H1 (cell line): ENCODE measurements around the gene LRBA. TPM values are rescaled to one million over a fixed set of nuclear protein-coding genes. Genes with fewer than 3 reads are reported as not detected.
"Not testable (repeated sequence)": the region's sequence is repeated elsewhere in the genome, so short reads cannot be mapped to it uniquely, and the experiment has no call there.

Source experiments
- CTCF ChIA-PET: fragments of 300-600 bp; sonication (Branson Sonifier 250); formaldehyde crosslinking; loops from one replicate; lab custom pipeline; 2021; ENCODE audit not compliant: partially characterized antibody; lab: Charles Lee
- POLR2A ChIA-PET: fragments of 300-600 bp; sonication (Branson Sonifier 250); formaldehyde crosslinking; loops from one replicate; lab custom pipeline; 2021; ENCODE audit warnings: inconsistent platforms; ENCODE audit not compliant: partially characterized antibody; lab: Charles Lee
- DNase-seq, 2 experiments: peaks; one replicate each; pipeline versions ENCODE4 v3.0.0 to v3.0.0-alpha.2; 2010 to 2022; ENCODE audit warnings: low spot score in 2 of 2, low read depth in 1 of 2, mixed read lengths in 1 of 2
- FAIRE-seq: peaks from 2 replicates; lab custom pipeline; 2011; peaks lifted over from hg19 to GRCh38; lab: Jason Lieb, UNC
- H2AFZ ChIP-seq: 2 replicates; pipeline ENCODE4 v1.8.1; 2012; ENCODE audit warnings: low read length, inconsistent platforms
- H2AK5ac ChIP-seq: 2 replicates; pipeline ENCODE4 v1.6.1; 2013; ENCODE audit warnings: low read depth, low read length
- H2BK120ac ChIP-seq: replicated peaks from 2 replicates; pipeline ENCODE3; 2013; ENCODE audit warnings: low read depth, low read length, inconsistent platforms
- H2BK12ac ChIP-seq: 2 replicates; pipeline ENCODE4 v1.6.1; 2013; ENCODE audit warnings: low read depth, low read length
- H2BK15ac ChIP-seq: 2 replicates; pipeline ENCODE4 v1.6.1; 2013; ENCODE audit warnings: low read length
- H2BK20ac ChIP-seq: 2 replicates; pipeline ENCODE4 v1.6.1; 2013; ENCODE audit warnings: low read length
- H2BK5ac ChIP-seq: 2 replicates; pipeline ENCODE4 v1.6.1; 2013; ENCODE audit warnings: low read depth, low read length
- H3K14ac ChIP-seq: 2 replicates; pipeline ENCODE4 v1.6.1; 2013; ENCODE audit warnings: inconsistent platforms; ENCODE audit not compliant: insufficient read length
- H3K18ac ChIP-seq: 2 replicates; pipeline ENCODE4 v1.6.1; 2013; ENCODE audit warnings: low read length; ENCODE audit errors: extremely low read depth
- H3K23ac ChIP-seq: 2 replicates; pipeline ENCODE4 v1.6.1; 2013; ENCODE audit warnings: inconsistent platforms; ENCODE audit not compliant: insufficient read length
- H3K23me2 ChIP-seq: 2 replicates; pipeline ENCODE4 v1.6.1; 2013; ENCODE audit warnings: low read depth, low read length
- H3K27ac ChIP-seq: 2 replicates; pipeline ENCODE4 v1.6.1; 2011; ENCODE audit warnings: low read depth, low read length, inconsistent platforms
- H3K27me3 ChIP-seq, 4 experiments: replicated peaks in 1 of 4; 1 replicate in 1 of 4; 2 replicates in 3 of 4; pipeline versions ENCODE4 v1.6.1 to v1.8.1; 2011 to 2013; ENCODE audit warnings: low read length in 3 of 4, mild to moderate bottlenecking in 3 of 4, inconsistent platforms in 2 of 4, mixed read lengths in 2 of 4, moderate library complexity in 1 of 4; ENCODE audit not compliant: control insufficient read depth in 3 of 4, insufficient read depth in 3 of 4; ENCODE audit errors: extremely low read depth in 1 of 4
- H3K36me3 ChIP-seq, 4 experiments: 2 replicates each; pipeline versions ENCODE4 v1.6.1 to v1.8.1; 2011 to 2013; ENCODE audit warnings: mild to moderate bottlenecking in 4 of 4, low read length in 3 of 4, moderate library complexity in 2 of 4, control low read depth in 1 of 4, inconsistent platforms in 1 of 4; ENCODE audit not compliant: insufficient read depth in 4 of 4, control insufficient read depth in 2 of 4
- H3K4ac ChIP-seq: replicated peaks from 2 replicates; pipeline ENCODE3; 2013; ENCODE audit warnings: low read length, low read depth, mixed read lengths, inconsistent platforms; ENCODE audit not compliant: insufficient read length
- H3K4me1 ChIP-seq, 4 experiments: replicated peaks in 1 of 4; 1 replicate in 1 of 4; 2 replicates in 3 of 4; pipeline versions ENCODE4 v1.6.1 to v1.8.1; 2011 to 2013; ENCODE audit warnings: low read length in 3 of 4, inconsistent platforms in 2 of 4, mixed read lengths in 1 of 4; ENCODE audit not compliant: insufficient read depth in 4 of 4, control insufficient read depth in 3 of 4
- H3K4me2 ChIP-seq, 2 experiments: 2 replicates each; pipeline versions ENCODE4 v1.6.1 to v1.8.1; 2011 to 2013; ENCODE audit warnings: low read depth in 2 of 2, low read length in 2 of 2, control low read depth in 1 of 2, inconsistent platforms in 1 of 2, mild to moderate bottlenecking in 1 of 2; ENCODE audit not compliant: insufficient read depth in 1 of 2
- H3K4me3 ChIP-seq, 4 experiments: fragments of 200-600, 300-600 bp in 1 of 4; sonication (generic), shearing (Covaris generic), sonication (Bioruptor Twin) in 1 of 4; 2 replicates each; pipeline versions ENCODE4 v1.5.1 to v1.8.1; 2011 to 2016; ENCODE audit warnings: low read length in 4 of 4, low read depth in 3 of 4, control low read depth in 2 of 4, inconsistent platforms in 2 of 4, mild to moderate bottlenecking in 2 of 4, mixed read lengths in 1 of 4, moderate library complexity in 1 of 4; ENCODE audit not compliant: insufficient read depth in 2 of 4; ENCODE audit errors: extremely low read depth in 1 of 4
- H3K56ac ChIP-seq: replicated peaks from 2 replicates; pipeline ENCODE3; 2013; ENCODE audit warnings: low read depth, mild to moderate bottlenecking, mixed read lengths, low read length, inconsistent platforms; ENCODE audit not compliant: insufficient read length
- H3K79me1 ChIP-seq: 2 replicates; pipeline ENCODE4 v1.6.1; 2013; ENCODE audit warnings: low read depth, low read length, control low read depth
- H3K79me2 ChIP-seq, 2 experiments: 2 replicates each; pipeline versions ENCODE4 v1.6.1 to v1.8.1; 2012 to 2013; ENCODE audit warnings: low read length in 2 of 2, mild to moderate bottlenecking in 2 of 2, inconsistent platforms in 1 of 2; ENCODE audit not compliant: insufficient read depth in 2 of 2, control insufficient read depth in 1 of 2
- H3K9ac ChIP-seq, 4 experiments: replicated peaks in 1 of 4; 1 replicate in 1 of 4; 2 replicates in 3 of 4; pipeline versions ENCODE4 v1.6.1 to v1.8.1; 2011 to 2013; ENCODE audit warnings: low read depth in 3 of 4, low read length in 3 of 4, control low read depth in 2 of 4, mild to moderate bottlenecking in 2 of 4, moderate library complexity in 2 of 4, inconsistent platforms in 1 of 4; ENCODE audit errors: extremely low read depth in 1 of 4
- H3K9me3 ChIP-seq, 2 experiments: 2 replicates each; pipeline versions ENCODE4 v1.6.1 to v1.8.1; 2012 to 2013; ENCODE audit warnings: mild to moderate bottlenecking in 2 of 2, moderate library complexity in 2 of 2, control low read depth in 1 of 2, inconsistent platforms in 1 of 2, low read depth in 1 of 2, low read length in 1 of 2, mixed read lengths in 1 of 2; ENCODE audit not compliant: insufficient read depth in 2 of 2
- H4K20me1 ChIP-seq, 2 experiments: replicated peaks in 1 of 2; 2 replicates each; pipeline versions ENCODE3 to v1.8.1; 2011 to 2013; ENCODE audit warnings: inconsistent platforms in 2 of 2, low read length in 2 of 2, mild to moderate bottlenecking in 1 of 2; ENCODE audit not compliant: insufficient read depth in 2 of 2, control insufficient read depth in 1 of 2
- H4K5ac ChIP-seq: 2 replicates; pipeline ENCODE4 v1.6.1; 2013; ENCODE audit warnings: low read length, low read depth, mixed read lengths, inconsistent platforms; ENCODE audit not compliant: insufficient read length
- H4K8ac ChIP-seq: 2 replicates; pipeline ENCODE4 v1.8.0; 2013; ENCODE audit warnings: mild to moderate bottlenecking, moderate library complexity, low read length, inconsistent platforms; ENCODE audit not compliant: insufficient read depth; ENCODE audit errors: extremely low read depth
- H4K91ac ChIP-seq: replicated peaks from 2 replicates; pipeline ENCODE3; 2013; ENCODE audit warnings: low read length, mixed read lengths, inconsistent platforms; ENCODE audit not compliant: insufficient read length
- WGBS, 2 experiments: shearing (Covaris generic) in 1 of 2; methylation state at CpG; one replicate each; pipeline versions ENCODE4 v1.1.6 to v1.1.7; 2013 to 2015; ENCODE audit warnings: low lambda C conversion rate in 2 of 2, mixed read lengths in 2 of 2, inconsistent platforms in 1 of 2, low coverage in 1 of 2, missing lambda C conversion rate in 1 of 2; ENCODE audit not compliant: insufficient replicate concordance in 2 of 2, insufficient coverage in 1 of 2, insufficient read length in 1 of 2; ENCODE audit errors: extremely low coverage in 1 of 2, missing lambda C conversion rate in 1 of 2; 5-methylcytosine and 5-hydroxymethylcytosine counted together
- polyA plus RNA-seq, 7 experiments: library from polyadenylated mRNA; depleted of rRNA in 3 of 7; stranded (reverse) in 5 of 7; unstranded in 2 of 7; fragments of >200 nt in 5 of 7; fragments of 200-250 nt in 2 of 7; gene quantifications; 1 replicate in 5 of 7; 2 replicates in 1 of 7; 4 replicates in 1 of 7; pipeline versions ENCODE4 v1.2.1 to v1.2.3, GENCODE V29; 2011 to 2013; ENCODE audit warnings: missing spikeins in 2 of 7, mixed read lengths in 2 of 7
- total RNA-seq: library from RNA; stranded (reverse); fragmentation: NEBNext Ultra II Directional; extraction: Animal tissue kit (Norgen Biotek cat#: 25700); gene quantifications from 2 replicates; pipeline ENCODE4 v1.2.1, GENCODE V29; 2021

Gene LRBA
- total and polyA plus RNA-seq, 2 of the 8 experiments (the other 6 are each of a cell fraction or from before 2014, with no cell fraction given): 54.6 to 83.2 TPM

- H4K91ac ChIP-seq, H3K36me3 ChIP-seq, FAIRE-seq, H2AFZ ChIP-seq, DNase-seq, H4K8ac ChIP-seq, H3K23me2 ChIP-seq, H3K27ac ChIP-seq, H3K79me2 ChIP-seq, H2BK20ac ChIP-seq, H2BK15ac ChIP-seq, H3K56ac ChIP-seq, H2AK5ac ChIP-seq, H4K20me1 ChIP-seq, H2BK5ac ChIP-seq, H3K18ac ChIP-seq, H3K14ac ChIP-seq, H3K4me3 ChIP-seq, H3K79me1 ChIP-seq, H3K27me3 ChIP-seq, H3K9ac ChIP-seq, H4K5ac ChIP-seq, H3K4me2 ChIP-seq, H3K23ac ChIP-seq, H2BK12ac ChIP-seq, H3K4me1 ChIP-seq, H2BK120ac ChIP-seq, H3K9me3 ChIP-seq, H3K4ac ChIP-seq: not testable (repeated sequence)
- POLR2A ChIA-PET: interaction anchor here (1.8 to 2.8 kb wide), 2 partner anchors 37 to 48 kb away, joined by 4 to 8 read pairs; partner anchors contain the start of gene LRBA
- CTCF ChIA-PET: interaction anchor here (1.2 to 1.4 kb wide), 3 partner anchors 16 to 27 kb away, joined by 3 to 4 read pairs (median 3); no protein-coding TSS in a partner anchor
- 94% methylated on average over 3 of the region's 3 CpGs; no CpG with 5 or more reads in 1 of the 2 experiments for WGBS, 2 experiments
These were observed 48.1 kb upstream of the LRBA start for GRCh38 chr4:151063143-151063542.
